Upper lobe of left lung (tissue), 4 donors: ENCODE data around the gene KATNAL1.

Experiments
- POLR2AphosphoS5 ChIP-seq, 2 donors: sonication (generic); formaldehyde crosslinking; IDR thresholded peaks; one replicate each; pipeline ENCODE4 v1.5.1; 2017; ENCODE audit warnings: antibody characterized with exemption in 2 of 2
- TF ChIP-seq, protein P1 (sequence below), 6 experiments: fragments of 450-650 bp in 4 of 6; fragments of 200-600 bp in 2 of 6; sonication (generic) in 2 of 6; IDR thresholded peaks; one replicate each; pipeline ENCODE4 v1.5.1; 2016 to 2019; ENCODE audit warnings: antibody characterized with exemption in 6 of 6

DNA sequence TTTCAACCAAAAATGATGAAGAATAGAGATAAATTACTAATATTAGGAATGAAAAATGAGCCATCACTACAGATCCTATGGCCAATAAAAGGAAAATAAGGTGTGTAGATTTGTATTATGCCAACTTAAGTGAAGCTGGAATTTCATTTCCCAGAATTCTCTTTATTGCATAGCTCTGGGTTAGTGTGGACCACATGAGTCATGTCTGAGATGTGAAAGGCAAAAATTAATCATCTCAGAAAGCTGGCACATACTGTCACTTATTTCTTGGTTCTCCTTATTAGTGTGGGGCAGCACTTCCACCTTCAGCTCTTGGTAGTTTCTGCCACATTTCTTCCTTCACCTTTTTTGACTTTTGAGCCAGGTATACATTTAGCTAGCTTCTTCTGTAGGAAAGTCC lies 82.6 kb downstream of the KATNAL1 start:
- TF ChIP-seq, protein P1, sequence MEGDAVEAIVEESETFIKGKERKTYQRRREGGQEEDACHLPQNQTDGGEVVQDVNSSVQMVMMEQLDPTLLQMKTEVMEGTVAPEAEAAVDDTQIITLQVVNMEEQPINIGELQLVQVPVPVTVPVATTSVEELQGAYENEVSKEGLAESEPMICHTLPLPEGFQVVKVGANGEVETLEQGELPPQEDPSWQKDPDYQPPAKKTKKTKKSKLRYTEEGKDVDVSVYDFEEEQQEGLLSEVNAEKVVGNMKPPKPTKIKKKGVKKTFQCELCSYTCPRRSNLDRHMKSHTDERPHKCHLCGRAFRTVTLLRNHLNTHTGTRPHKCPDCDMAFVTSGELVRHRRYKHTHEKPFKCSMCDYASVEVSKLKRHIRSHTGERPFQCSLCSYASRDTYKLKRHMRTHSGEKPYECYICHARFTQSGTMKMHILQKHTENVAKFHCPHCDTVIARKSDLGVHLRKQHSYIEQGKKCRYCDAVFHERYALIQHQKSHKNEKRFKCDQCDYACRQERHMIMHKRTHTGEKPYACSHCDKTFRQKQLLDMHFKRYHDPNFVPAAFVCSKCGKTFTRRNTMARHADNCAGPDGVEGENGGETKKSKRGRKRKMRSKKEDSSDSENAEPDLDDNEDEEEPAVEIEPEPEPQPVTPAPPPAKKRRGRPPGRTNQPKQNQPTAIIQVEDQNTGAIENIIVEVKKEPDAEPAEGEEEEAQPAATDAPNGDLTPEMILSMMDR (IDR thresholded peaks at IDR 0.05), result no peak
- TF ChIP-seq POLR2AphosphoS5 (IDR thresholded peaks at IDR 0.05), result no peak
